Astrocyte (in vitro differentiated cells and primary cell): ENCODE measurements around the gene MFAP2. TPM values are rescaled to one million over a fixed set of nuclear protein-coding genes. Genes with fewer than 3 reads are reported as not detected.

ENCODE experiments used
- DNase-seq: peaks from one replicate; pipeline ENCODE4 v3.0.0-alpha.2; 2010; ENCODE audit warnings: low read depth
- FAIRE-seq: peaks from 2 replicates; lab custom pipeline; 2011; peaks lifted over from hg19 to GRCh38; lab: Jason Lieb, UNC
- H2AFZ ChIP-seq: 2 replicates; pipeline ENCODE4 v1.6.0; 2012; ENCODE audit warnings: low read depth, low read length, inconsistent platforms
- H3K27ac ChIP-seq: 2 replicates; pipeline ENCODE4 v1.5.1; 2011; ENCODE audit warnings: low read depth, low read length, inconsistent platforms
- H3K27me3 ChIP-seq: 2 replicates; pipeline ENCODE4 v1.6.0; 2011; ENCODE audit warnings: low read length, inconsistent platforms; ENCODE audit not compliant: insufficient read depth
- H3K36me3 ChIP-seq: 2 replicates; pipeline ENCODE4 v1.5.1; 2011; ENCODE audit warnings: low read length, inconsistent platforms; ENCODE audit not compliant: insufficient read depth
- H3K4me1 ChIP-seq: 2 replicates; pipeline ENCODE4 v1.5.1; 2011; ENCODE audit warnings: low read length, inconsistent platforms; ENCODE audit not compliant: insufficient read depth
- H3K4me2 ChIP-seq: 2 replicates; pipeline ENCODE4 v1.6.0; 2012; ENCODE audit warnings: low read length, inconsistent platforms
- H3K4me3 ChIP-seq: 2 replicates; pipeline ENCODE4 v1.5.1; 2011; ENCODE audit warnings: low read depth, mild to moderate bottlenecking, low read length, inconsistent platforms; ENCODE audit not compliant: insufficient read depth
- H3K79me2 ChIP-seq: 2 replicates; pipeline ENCODE4 v1.6.0; 2012; ENCODE audit warnings: mild to moderate bottlenecking, low read length, inconsistent platforms; ENCODE audit not compliant: insufficient read depth
- H3K9ac ChIP-seq: 2 replicates; pipeline ENCODE4 v1.6.0; 2012; ENCODE audit warnings: mild to moderate bottlenecking, low read length, inconsistent platforms
- H3K9me3 ChIP-seq: 2 replicates; pipeline ENCODE4 v1.5.1; 2012; ENCODE audit warnings: low read depth, mild to moderate bottlenecking, low read length, inconsistent platforms; ENCODE audit not compliant: insufficient read depth
- H4K20me1 ChIP-seq: 2 replicates; pipeline ENCODE4 v1.6.0; 2012; ENCODE audit warnings: low read length, inconsistent platforms; ENCODE audit not compliant: insufficient read depth
- H3K27ac Mint-ChIP-seq: one replicate; pipeline ENCODE4 v1.8.0; 2021; ENCODE audit warnings: mild to moderate bottlenecking, mixed read lengths; ENCODE audit not compliant: unreplicated experiment
- H3K27me3 Mint-ChIP-seq: one replicate; pipeline ENCODE4 v1.8.0; 2021; ENCODE audit warnings: low read depth, mixed read lengths; ENCODE audit not compliant: unreplicated experiment
- H3K36me3 Mint-ChIP-seq: one replicate; pipeline ENCODE4 v1.8.0; 2021; ENCODE audit warnings: low read depth, mixed read lengths; ENCODE audit not compliant: unreplicated experiment
- H3K4me1 Mint-ChIP-seq: one replicate; pipeline ENCODE4 v1.8.0; 2021; ENCODE audit warnings: low read depth, mixed read lengths; ENCODE audit not compliant: unreplicated experiment
- H3K4me3 Mint-ChIP-seq: one replicate; pipeline ENCODE4 v1.8.0; 2021; ENCODE audit warnings: mild to moderate bottlenecking, moderate library complexity, mixed read lengths; ENCODE audit not compliant: unreplicated experiment
- H3K9me3 Mint-ChIP-seq: one replicate; pipeline ENCODE4 v1.8.0; 2021; ENCODE audit warnings: mild to moderate bottlenecking, mixed read lengths; ENCODE audit not compliant: unreplicated experiment
- EZH2 ChIP-seq: IDR thresholded peaks from 2 replicates; pipeline ENCODE4 v1.6.1; 2012; ENCODE audit warnings: mild to moderate bottlenecking, low read length, inconsistent platforms; ENCODE audit not compliant: insufficient read depth
- total RNA-seq: library from RNA; stranded (reverse); gene quantifications from 2 replicates; pipeline ENCODE4 v1.2.1, GENCODE V29; 2021
- TF ChIP-seq, protein P1 (sequence below): IDR thresholded peaks from 2 replicates; pipeline ENCODE4 v1.5.1; 2011; ENCODE audit warnings: low read depth, mild to moderate bottlenecking, inconsistent platforms, low read length, moderate library complexity; ENCODE audit not compliant: insufficient read depth

MFAP2 gene
- total RNA-seq, 1 donor from 2014 or later, result 121 TPM

DNA sequence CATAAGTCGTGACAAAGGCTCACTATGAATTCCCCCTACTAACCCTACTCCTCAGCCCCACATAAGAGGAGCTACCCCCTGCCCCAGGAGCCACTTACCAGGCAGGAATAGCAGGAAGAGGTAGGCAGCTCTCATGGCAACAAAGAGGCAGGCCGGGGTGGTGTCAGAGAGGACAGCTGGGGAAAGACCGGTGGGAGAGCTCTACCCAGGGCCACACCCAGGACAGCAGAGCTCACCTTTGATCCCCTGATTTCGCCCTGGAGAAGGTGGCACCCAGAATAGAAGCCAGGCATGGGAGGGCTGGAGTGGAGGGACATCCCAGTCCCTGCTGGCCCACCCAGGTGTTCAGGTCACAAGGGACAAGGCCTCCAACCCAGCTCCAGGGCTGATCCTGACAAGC, 2.3 kb downstream of the MFAP2 start:
- peak overlapping the region; percentile 99 for H3K4me2 ChIP-seq
- peak overlapping the region; percentile 80 for H3K4me3 ChIP-seq
- peaks cover 51% of the 10 kb centered on the region for H3K79me2 ChIP-seq
- FAIRE-seq (no peak), DNase-seq (no peak)
- H4K20me1 ChIP-seq, result peaks cover 50% of the 10 kb centered on the region
- Mint-ChIP-seq H3K36me3 (peaks cover 3% of the 10 kb centered on the region), H3K9me3 (no peaks in the 10 kb centered on the region), H3K4me1 (peaks cover 14% of the 10 kb centered on the region), H3K27me3 (no peaks in the 10 kb centered on the region), H3K4me3 (no peak overlapping the region), H3K27ac (no peak overlapping the region)
- TF ChIP-seq, protein P1, sequence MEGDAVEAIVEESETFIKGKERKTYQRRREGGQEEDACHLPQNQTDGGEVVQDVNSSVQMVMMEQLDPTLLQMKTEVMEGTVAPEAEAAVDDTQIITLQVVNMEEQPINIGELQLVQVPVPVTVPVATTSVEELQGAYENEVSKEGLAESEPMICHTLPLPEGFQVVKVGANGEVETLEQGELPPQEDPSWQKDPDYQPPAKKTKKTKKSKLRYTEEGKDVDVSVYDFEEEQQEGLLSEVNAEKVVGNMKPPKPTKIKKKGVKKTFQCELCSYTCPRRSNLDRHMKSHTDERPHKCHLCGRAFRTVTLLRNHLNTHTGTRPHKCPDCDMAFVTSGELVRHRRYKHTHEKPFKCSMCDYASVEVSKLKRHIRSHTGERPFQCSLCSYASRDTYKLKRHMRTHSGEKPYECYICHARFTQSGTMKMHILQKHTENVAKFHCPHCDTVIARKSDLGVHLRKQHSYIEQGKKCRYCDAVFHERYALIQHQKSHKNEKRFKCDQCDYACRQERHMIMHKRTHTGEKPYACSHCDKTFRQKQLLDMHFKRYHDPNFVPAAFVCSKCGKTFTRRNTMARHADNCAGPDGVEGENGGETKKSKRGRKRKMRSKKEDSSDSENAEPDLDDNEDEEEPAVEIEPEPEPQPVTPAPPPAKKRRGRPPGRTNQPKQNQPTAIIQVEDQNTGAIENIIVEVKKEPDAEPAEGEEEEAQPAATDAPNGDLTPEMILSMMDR, result no peak
- TF ChIP-seq EZH2, result no peak
- no peak overlapping the region for H2AFZ ChIP-seq
- H3K4me1 ChIP-seq, result peaks cover 38% of the 10 kb centered on the region
- H3K27me3 ChIP-seq, result no peaks in the 10 kb centered on the region
- H3K9me3 ChIP-seq, result no peaks in the 10 kb centered on the region
- H3K9ac ChIP-seq, result peak overlapping the region; percentile 87
- peak overlapping the region; percentile 24 for H3K27ac ChIP-seq
- H3K36me3 ChIP-seq, result peaks cover 4% of the 10 kb centered on the region

DNA sequence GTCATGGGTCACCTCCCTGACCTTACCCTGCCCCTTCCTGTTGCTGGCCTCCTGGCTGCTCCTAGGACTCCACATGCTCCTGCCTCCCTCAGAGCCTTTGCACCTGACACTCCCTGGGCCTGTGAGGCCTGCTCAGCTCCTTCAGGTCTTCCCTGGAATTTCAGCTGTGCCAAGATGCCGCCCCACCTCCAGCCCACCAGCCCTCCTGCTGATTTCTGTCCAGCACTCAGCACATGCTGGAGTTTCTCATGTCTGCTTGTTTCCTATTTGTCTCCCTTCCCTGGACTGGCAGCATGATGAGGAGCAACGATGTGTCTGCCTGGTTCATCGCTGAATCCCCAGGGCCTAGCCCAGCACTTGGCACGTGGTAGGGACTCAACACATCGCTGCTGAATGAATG, 3.0 kb downstream of the MFAP2 start:
- H3K27me3 ChIP-seq, result no peaks in the 10 kb centered on the region
- Mint-ChIP-seq H3K27ac (no peak overlapping the region), H3K4me1 (peaks cover 12% of the 10 kb centered on the region), H3K9me3 (no peaks in the 10 kb centered on the region), H3K4me3 (peak overlapping the region; percentile 66), H3K27me3 (no peaks in the 10 kb centered on the region), H3K36me3 (peaks cover 3% of the 10 kb centered on the region)
- FAIRE-seq, result no peak
- H3K9me3 ChIP-seq, result no peaks in the 10 kb centered on the region
- H3K4me1 ChIP-seq, result peaks cover 33% of the 10 kb centered on the region
- TF ChIP-seq EZH2, result no peak
- TF ChIP-seq, protein P1, result no peak
- no peak for DNase-seq
- H3K27ac ChIP-seq, result no peak overlapping the region
- H3K4me2 ChIP-seq, result no peak overlapping the region
- H4K20me1 ChIP-seq, result peaks cover 55% of the 10 kb centered on the region
- peaks cover 4% of the 10 kb centered on the region for H3K36me3 ChIP-seq
- H2AFZ ChIP-seq, result no peak overlapping the region
- peaks cover 51% of the 10 kb centered on the region for H3K79me2 ChIP-seq
- no peak overlapping the region for H3K4me3 ChIP-seq
- H3K9ac ChIP-seq, result peak overlapping the region; percentile 87

DNA sequence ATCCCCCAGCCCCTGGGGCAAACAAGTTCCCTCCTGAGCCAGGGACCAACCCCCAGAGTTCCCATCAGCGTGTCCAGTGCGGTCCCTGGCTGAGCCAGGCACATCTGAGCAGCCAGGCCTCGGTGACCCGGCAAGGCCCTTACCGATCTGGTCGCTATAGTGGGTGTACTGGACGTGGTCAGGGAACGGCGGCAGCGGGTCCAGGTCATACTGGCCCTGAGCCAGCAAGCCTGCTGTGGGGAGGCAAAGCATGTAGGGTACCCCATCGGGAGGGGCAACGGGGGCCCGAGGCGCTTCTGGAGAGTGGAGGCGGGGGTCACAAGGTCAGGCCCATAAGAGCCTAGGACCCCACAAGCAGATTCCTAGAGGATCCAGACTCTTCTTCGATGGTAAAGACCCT, 3.5 kb downstream of the MFAP2 start:
- peaks cover 51% of the 10 kb centered on the region for H3K79me2 ChIP-seq
- no peak overlapping the region for H3K27ac ChIP-seq
- Mint-ChIP-seq H3K4me1 (peaks cover 12% of the 10 kb centered on the region), H3K27me3 (no peaks in the 10 kb centered on the region), H3K27ac (no peak overlapping the region), H3K9me3 (no peaks in the 10 kb centered on the region), H3K36me3 (peaks cover 3% of the 10 kb centered on the region), H3K4me3 (no peak overlapping the region)
- H3K36me3 ChIP-seq, result peaks cover 4% of the 10 kb centered on the region
- H3K4me3 ChIP-seq, result no peak overlapping the region
- H3K4me1 ChIP-seq, result peaks cover 33% of the 10 kb centered on the region
- no peaks in the 10 kb centered on the region for H3K27me3 ChIP-seq
- DNase-seq (no peak), FAIRE-seq (no peak)
- H3K9me3 ChIP-seq, result no peaks in the 10 kb centered on the region
- no peak for TF ChIP-seq EZH2
- TF ChIP-seq, protein P1, result no peak
- peaks cover 58% of the 10 kb centered on the region for H4K20me1 ChIP-seq
- H3K4me2 ChIP-seq, result no peak overlapping the region
- H2AFZ ChIP-seq, result no peak overlapping the region
- no peak overlapping the region for H3K9ac ChIP-seq
